Measurements from ENCODE around the gene DPH7. TPM values are rescaled to one million over a fixed set of nuclear protein-coding genes. Genes with fewer than 3 reads are reported as not detected.

The DPH7 gene
- total and polyA plus RNA-seq, 2 of the 8 experiments (the other 6 are each of a cell fraction or from before 2014, with no cell fraction given), result 44.6 to 45.5 TPM

- TF ChIP-seq NANOG (IDR thresholded peaks at IDR 0.05; ENCODE audit: insufficient read depth, low read depth, low read length, poor library complexity, severe bottlenecking) (no peak), ATF2 (IDR thresholded peaks at IDR 0.05; ENCODE audit: low read length) (no peak), TAF1 (IDR thresholded peaks at IDR 0.05; ENCODE audit: low read depth, low read length) (no peak), RFX5 (IDR thresholded peaks at IDR 0.05; ENCODE audit: borderline replicate concordance, low read depth, low read length) (no peak), EZH2 (IDR thresholded peaks at IDR 0.05; ENCODE audit: low read depth, low read length, severe bottlenecking) (no peak), CHD2 (IDR thresholded peaks at IDR 0.05; ENCODE audit: low read length) (no peak), CBX5 (IDR thresholded peaks at IDR 0.05; ENCODE audit: low read depth, low read length) (no peak), EP300 (IDR thresholded peaks at IDR 0.05; ENCODE audit: borderline replicate concordance in 1 of 2, low read depth in 2 of 2, low read length in 2 of 2) (no peak), JUN (IDR thresholded peaks at IDR 0.05; ENCODE audit: low read depth, low read length) (no peak), CHD1 (IDR thresholded peaks at IDR 0.05; ENCODE audit: low read depth, low read length) (no peak), SP1 (IDR thresholded peaks at IDR 0.05; ENCODE audit: low read depth, low read length) (no peak), CBX8 (IDR thresholded peaks at IDR 0.05; ENCODE audit: borderline replicate concordance, low read depth, low read length) (no peak), RNF2 (IDR thresholded peaks at IDR 0.05; ENCODE audit: borderline replicate concordance, low read depth, low read length, missing control alignments, poor library complexity, severe bottlenecking) (no peak), SIN3A (conservative IDR thresholded peaks at IDR 0.05 in 1 of 2, IDR thresholded peaks at IDR 0.05 in 1 of 2; ENCODE audit: low read depth in 1 of 2, low read length in 2 of 2) (0 out of 4 replicates have a peak, but pooled peaks of 1 of the 2 experiments have one; percentile 57), TEAD4 (IDR thresholded peaks at IDR 0.05; ENCODE audit: low read depth, low read length) (no peak)
These were observed 40.7 kb upstream of the DPH7 start (continued) for GRCh38 chr9:137619240-137620047.
